Measurements from ENCODE around the gene GRIN3B. TPM values are rescaled to one million over a fixed set of nuclear protein-coding genes. Genes with fewer than 3 reads are reported as not detected.

Gene GRIN3B
- total RNA-seq, 1 donor from 2014 or later: 8.3 TPM

DNA sequence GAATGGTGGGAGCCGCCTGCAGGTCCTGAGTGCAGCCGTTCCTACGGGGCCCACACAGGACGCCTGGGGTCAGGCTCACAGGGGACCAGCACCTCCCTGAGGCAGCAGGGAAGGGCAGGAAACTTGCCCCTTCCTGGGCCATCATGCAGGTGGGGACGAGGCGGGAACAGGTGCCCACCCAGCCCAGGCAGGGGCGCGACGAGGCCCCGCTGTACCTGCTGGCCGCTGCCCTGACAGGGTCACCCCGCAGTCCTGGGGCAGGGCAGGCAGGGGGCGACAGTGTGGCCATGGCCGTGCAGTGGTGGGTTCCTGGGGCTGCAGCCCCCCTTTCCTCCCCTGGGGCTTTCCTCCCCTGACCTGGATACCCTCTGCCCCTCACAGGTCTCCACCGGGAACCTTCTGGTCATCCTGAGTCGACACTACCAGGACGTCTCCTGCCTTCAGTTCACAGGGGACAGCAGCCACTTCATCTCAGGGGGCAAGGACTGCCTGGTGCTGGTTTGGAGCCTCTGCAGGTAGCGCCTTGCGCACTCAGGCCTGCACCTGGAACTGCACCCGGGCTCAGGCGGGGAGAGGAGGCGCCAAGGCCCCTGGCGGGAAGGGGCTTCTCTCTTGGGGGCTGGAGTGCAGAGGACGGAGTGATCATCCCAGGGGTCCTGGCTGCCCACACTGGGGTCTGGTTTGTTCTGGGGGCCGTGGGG is 10.7 kb upstream of the GRIN3B start:
- no peak for DNase-seq (ENCODE audit: extremely low read depth, low read depth, low spot score)

DNA sequence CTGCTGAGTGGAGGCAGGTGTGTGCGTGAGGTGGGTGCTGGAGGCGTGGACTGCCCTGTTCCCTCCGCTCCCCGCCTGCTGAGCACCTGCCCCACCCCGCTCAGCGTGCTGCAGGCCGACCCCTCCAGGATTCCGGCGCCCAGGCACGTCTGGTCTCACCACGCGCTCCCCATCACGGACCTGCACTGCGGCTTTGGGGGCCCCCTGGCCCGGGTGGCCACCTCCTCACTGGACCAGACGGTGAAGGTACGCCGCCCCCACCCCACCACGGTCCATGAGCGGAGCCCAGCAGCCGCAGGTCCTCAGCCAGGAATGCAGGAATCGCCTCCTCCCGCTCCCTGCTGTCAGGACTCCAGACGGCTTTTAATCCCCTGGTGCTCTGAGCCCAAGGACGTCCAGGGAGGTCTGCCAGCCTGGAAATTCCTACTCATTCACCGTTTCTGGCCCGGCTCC is 10.1 kb upstream of the GRIN3B start:
- no peak for DNase-seq (ENCODE audit: extremely low read depth, low read depth, low spot score)

DNA sequence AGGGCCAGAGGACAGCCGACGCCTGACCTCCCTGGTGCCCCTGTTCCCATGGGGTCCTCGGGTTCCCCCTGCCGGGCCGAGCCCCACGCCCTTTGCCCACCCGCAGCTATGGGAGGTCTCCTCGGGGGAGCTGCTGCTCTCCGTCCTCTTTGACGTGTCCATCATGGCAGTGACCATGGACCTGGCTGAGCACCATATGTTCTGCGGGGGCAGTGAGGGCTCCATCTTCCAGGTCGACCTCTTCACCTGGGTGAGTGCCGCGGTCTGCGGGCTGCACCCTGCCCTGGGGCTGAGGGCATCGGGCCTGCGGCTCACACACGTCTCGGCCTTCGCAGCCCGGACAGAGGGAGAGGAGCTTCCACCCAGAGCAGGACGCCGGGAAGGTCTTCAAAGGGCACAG is 9.5 kb upstream of the GRIN3B start:
- no peak for DNase-seq (ENCODE audit: extremely low read depth, low read depth, low spot score)

DNA sequence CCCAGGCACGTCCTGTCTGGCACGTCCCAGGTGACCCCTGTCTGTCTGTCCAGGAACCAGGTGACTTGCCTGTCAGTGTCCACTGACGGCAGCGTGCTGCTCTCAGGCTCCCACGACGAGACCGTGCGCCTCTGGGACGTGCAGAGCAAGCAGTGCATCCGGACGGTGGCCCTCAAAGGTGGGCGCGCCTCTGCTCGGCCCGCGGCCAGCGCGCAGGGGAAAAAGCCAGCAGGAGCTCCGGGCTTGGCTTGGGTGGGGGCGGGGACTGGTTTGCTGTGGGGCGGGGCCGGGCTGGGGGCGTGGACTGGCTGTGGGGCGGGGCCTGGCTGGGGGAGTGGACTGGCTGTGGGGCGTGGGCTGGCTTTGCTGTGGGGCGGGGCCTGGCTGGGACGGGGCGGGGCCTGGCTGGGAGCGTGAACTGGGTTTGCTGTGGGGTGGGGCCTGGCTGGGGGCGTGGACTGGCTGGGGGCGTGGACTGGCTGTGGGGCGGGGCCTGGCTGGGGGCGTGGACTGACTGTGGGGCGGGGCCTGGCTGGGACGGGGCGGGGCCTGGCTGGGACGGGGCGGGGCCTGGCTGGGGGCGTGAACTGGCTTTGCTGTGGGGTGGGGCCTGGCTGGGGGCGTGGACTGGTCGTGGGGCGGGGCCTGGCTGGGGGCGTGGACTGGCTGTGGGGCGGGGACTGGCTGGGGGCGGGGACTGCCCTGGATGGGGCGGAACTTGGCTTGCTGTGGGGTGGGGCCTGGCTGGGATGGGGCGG is 8.9 kb upstream of the GRIN3B start:
- DNase-seq (ENCODE audit: extremely low read depth, low read depth, low spot score): no peak

DNA sequence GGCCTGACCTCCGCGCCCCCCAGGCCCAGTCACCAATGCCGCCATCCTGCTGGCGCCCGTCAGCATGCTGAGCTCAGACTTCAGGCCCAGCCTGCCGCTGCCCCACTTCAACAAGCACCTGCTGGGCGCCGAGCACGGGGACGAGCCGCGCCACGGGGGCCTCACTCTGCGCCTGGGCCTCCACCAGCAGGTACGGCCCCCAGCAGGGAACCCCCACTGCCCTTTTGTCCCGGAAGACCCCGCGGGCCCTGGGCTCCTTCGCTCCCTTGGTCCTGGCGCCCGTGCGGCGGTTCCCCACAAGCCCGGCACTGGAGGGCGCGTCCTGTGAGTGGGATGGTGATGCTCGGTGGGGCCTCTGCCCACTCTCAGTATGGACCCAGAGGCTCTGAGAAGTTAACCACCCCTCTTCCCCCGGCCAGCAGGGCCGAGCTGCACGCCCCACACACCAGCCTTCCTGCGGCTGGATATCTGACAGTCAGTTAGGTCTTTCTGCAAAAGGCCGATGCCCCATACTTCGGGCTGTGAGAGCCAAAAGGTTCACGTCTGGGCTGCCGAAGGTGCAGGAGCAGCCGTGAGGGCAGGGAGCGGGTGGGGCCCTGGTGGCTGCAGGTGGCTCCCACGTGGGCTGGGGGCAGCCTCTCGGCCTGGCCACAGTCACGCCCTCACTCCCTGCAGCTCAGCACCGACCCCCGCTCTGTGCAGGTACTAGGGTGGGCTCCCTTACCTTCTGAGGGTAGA is 8.1 kb upstream of the GRIN3B start:
- no peak for DNase-seq (ENCODE audit: extremely low read depth, low read depth, low spot score)

DNA sequence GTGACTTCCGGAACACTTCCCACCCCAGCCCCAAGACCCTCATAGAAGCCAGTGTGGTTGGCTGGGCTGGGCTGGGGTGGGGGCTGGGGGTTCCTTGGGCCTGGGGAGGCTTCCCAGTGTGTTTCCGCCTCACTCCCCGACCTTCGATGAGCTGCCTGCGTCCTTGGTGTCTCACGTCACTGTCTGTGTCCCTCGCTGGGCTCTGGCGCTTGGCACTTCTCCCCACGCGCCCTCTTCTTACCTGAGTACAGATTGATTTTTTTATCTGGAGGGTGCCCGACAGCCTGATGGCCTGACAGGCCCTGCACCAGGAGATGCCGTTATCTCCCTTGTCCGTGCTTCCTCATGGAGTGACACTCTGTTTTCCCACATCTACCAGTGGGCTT is 7.6 kb upstream of the GRIN3B start:
- DNase-seq (ENCODE audit: extremely low read depth, low read depth, low spot score): no peak

DNA sequence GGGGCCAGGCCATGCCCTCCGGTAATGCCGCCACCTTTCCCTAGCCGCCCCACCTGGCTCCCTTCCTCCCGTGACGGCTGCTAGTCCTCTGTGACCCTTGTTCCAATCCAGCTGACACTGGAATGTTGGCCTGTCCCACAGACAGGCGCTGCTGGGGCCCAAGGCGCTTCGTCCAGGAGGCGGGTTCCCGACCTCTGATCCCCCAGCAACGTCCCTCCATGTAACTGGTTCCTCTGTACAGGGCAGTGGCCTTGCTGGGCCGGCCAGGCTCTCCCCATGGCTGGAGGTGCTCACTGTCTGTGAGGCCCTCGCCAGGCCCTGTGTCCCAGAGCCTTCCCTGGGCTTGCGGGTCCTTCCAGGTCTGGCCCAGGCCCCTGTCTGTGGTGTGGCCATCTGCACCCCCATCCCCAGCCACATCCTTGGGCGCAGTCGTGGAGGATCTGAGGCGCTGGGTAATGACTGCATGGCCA is 6.8 kb upstream of the GRIN3B start:
- DNase-seq (ENCODE audit: extremely low read depth, low read depth, low spot score): no peak

DNA sequence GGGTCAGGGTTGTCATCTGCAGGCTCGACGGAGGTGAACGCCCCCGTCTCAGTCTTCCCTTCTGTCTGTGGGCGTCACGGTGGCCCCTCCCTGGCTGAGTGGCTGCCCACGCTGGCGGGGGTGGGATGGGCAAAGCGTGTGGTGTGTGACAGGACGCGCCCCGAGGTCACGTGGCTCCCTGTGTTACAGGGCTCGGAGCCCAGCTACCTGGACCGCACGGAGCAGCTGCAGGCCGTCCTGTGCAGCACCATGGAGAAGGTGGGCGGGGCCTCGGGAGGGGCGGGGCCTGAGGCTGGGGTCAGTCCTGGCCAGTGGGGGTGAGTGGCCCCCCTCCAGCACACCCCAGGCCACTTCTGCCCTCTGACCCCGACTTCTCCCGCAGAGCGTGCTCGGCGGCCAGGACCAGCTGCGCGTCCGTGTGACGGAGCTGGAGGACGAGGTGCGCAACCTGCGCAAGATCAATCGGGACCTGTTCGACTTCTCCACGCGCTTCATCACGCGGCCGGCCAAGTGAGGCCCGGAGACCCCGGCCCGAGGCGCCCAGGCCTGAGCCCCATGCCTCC is 6.3 kb upstream of the GRIN3B start:
- DNase-seq (ENCODE audit: extremely low read depth, low read depth, low spot score): no peak

DNA sequence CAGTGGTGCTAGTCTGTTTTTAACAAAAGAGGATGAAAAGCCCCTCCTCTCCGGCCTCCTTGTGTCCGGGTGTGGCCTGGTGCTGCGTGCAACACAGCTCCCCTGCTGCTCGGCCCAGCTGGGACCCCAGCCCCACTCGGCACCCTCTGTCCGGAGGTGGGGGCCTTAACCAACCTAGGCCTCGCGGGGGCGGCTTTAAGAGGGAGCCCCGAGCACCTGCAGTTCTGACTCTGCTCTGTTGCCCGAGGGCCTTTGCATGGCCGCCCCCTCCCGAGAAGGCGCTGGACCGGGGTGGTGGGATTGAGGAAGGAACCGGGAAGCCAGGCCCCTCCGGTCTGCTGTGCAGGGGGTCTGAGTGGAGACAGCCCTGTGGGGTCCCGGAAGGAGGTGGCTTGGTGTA is 5.7 kb upstream of the GRIN3B start:
- no peak for DNase-seq (ENCODE audit: extremely low read depth, low read depth, low spot score)

DNA sequence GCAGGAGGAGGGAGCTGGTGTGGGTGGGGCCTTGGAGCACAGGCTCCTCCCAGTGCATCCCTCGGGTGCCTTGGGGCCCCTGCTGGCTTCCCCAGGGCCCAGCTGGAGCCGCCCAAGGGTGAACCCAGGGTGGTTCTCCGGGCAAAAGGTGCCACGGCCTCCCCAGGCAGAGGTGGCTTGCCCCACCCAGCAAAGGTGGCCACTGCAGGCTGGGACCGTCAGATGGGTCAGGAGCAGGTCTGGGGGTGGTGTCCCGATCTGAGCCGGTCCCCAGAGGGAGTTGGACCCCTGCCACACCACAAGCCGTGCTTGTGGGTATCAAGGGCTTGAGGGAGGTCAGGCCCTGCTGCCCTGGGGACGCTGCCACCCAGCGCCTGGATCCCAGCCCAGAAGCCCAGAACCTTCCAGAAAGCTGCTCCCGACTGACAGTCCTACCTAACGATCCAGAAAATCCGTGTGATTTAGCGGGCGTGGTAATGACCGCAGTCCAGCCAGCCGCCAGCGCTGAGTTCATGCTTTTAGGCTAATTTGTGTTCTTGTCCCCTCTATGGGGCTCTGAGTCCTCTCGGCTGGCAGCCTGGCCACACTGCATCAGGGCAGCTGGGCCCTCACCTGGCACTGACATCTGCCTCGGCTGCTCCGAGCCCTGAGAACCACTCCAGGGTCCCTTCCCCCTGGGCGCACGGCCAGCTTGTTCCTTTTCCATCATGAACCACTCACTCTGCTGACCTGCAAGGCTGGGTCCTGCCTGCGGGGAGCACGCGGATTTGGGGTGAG is 5.0 kb upstream of the GRIN3B start:
- no peak for DNase-seq (ENCODE audit: extremely low read depth, low read depth, low spot score)

DNA sequence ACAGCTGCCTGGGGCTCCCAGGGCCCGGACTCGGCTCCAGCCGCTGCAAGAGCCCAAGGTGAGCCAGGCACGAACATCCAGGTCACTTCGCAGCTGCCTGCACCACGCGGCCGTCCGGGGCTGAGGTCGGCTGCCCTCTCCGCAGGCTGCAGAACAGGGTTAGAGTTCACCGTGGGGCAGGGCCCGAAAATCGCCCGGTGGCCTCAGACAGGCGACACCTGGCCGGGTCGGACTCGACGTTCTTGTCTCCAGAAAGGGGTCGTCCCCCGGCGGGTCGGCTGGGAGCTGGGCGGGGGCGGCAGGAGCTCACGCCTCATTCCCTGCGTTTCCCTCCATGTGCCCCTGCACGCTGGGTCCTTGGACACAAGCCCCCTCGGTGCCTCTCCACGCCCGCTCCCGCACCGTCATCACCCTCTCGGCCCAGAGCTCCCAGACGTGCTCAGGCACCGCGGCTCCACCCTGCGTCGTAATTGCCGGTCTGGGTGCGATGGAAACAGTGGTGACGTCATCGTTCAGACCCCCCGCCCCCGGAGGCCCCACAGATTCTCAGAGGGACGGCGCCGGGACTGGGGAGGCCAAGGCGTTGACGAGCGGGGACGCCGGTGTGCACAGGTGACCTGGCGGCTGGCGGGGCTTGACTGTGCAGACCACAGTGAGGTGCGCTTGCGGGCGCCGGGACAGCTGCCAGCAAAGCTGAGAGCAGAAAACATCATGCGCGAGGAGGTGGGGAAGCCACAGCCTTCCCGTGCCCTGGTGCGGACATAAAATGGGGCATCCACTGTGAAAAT is 4.0 kb upstream of the GRIN3B start:
- DNase-seq (ENCODE audit: extremely low read depth, low read depth, low spot score): no peak

DNA sequence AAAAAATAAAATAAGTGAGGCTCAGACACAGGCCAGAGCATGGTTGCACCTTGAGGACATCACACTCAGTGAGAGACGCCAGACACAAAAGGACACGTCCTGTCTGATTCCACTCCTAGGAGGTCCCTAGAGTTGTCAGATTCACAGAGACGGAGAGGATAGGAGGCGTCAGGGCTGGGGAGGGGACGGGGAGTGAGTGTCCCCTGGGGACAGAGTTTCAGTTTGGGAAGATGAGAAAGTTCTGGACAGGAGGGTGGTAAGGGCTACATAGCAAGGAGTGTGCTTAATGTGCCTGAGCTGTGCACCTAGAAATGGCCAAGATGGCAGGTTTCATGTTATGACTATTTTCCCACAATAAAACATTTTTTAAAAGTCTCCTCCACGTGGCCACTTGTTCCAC is 2.2 kb upstream of the GRIN3B start:
- DNase-seq (ENCODE audit: extremely low read depth, low read depth, low spot score): no peak

DNA sequence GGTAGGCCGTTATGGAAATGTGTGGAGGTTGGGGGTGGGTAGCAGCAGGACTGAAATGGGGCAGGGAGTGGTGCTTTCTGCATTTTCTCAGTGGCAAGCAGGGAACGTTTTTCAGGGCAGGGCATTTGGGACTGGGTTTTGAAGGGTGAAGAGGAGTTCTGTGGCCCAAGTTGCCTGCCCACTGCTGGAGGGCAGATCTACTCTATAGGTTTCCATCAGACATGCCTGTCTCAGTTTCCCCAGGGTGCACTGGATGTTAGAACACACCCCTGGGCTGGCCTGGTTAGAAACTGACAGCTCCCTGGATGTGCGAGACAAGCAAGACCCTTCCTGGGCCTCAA is 870 bp upstream of the GRIN3B start:
- DNase-seq (ENCODE audit: extremely low read depth, low read depth, low spot score): no peak

DNA sequence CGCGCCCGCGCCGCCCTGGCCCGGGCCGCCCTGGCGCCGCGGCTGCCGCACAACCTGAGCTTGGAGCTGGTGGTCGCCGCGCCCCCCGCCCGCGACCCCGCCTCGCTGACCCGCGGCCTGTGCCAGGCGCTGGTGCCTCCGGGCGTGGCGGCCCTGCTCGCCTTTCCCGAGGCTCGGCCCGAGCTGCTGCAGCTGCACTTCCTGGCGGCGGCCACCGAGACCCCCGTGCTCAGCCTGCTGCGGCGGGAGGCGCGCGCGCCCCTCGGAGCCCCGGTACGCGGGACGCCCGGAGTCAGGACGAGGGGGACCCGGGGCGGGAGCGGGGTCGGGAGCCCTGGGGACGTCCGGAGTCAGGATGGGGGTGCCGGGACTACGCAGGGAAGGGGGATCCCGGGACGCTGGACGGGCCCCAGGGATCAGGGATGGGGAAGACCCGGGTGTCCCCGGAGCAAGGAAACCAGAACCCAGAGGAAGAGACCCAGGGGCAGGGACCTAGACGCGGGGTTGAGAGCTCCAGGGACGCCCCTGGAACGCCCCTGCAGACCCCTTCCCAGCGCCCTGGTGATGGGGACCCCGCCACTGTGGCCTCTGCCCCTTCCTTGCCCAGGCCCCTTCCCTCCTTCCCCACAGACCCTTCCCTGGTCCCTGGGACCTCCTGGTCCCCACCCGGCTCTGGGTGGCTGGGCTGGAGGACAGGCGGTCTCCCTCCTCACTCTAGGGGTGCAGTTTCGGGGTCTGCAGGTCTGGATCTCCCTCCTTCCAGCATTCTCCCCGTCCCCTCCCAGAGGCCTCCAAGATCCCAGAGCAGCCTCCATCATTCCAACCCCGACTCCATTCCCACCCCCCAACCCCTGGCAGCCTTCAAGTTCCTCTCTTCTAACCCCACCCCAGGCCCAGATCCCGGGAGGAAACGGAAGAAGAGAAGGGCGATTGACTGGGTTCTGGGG is 645 bp downstream of the GRIN3B start:
- DNase-seq (ENCODE audit: extremely low read depth, low read depth, low spot score): no peak

DNA sequence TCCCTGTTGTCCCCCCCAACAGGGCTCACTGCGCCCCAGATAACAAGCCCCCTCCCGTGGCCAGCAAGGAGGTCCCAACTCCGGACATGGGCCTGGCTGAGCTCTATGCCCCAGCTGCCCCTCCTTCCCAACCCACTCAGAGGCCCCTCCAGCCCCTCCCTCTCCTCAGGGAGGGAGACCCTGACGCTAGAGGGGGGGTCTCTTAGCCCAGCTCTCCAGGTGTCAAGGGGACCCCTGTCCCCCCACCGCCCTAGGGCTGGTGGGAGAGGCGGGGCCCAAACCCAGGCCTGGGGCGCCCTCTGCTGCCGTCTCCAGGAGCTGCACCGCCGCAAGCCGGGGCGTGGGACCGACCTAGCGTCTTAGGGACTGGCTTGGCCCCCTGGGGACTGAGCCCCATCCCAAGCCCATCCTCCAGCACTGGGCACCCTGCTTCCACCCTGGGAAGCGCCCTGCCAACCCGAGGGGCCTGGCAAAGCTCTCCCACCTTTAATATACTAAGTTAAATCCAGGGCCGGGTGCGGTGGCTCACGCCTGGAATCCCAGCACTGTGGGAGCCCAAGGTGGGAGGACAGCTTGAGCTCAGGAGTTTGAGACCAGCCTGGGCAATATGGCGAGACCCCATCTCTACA is 1.4 kb downstream of the GRIN3B start:
- no peak for DNase-seq (ENCODE audit: extremely low read depth, low read depth, low spot score)

DNA sequence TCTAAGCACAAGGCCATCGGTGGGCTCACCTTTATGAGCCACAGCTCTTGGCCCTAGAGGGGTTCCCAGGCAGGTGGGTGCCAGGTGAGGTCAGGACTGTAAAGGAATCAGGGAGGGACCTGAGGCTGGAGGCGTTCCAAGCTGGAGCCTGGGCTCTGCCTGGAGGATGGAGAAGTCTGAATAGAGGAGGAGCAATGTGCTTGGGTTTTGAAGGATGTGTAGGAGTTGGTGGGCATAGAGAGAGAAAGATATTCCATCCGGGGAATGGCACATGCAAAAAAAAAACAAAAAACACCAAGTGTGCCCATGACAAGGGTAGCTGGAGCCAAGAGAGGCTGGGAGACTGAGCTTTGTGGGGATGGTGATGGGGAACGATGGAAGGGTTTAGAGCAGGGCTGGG is 2.4 kb downstream of the GRIN3B start:
- no peak for DNase-seq (ENCODE audit: extremely low read depth, low read depth, low spot score)

DNA sequence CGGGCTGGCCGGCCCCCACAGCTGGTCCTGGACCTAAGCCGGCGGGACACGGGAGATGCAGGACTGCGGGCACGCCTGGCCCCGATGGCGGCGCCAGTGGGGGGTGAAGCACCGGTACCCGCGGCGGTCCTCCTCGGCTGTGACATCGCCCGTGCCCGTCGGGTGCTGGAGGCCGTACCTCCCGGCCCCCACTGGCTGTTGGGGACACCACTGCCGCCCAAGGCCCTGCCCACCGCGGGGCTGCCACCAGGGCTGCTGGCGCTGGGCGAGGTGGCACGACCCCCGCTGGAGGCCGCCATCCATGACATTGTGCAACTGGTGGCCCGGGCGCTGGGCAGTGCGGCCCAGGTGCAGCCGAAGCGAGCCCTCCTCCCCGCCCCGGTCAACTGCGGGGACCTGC is 3.1 kb downstream of the GRIN3B start:
- no peak for DNase-seq (ENCODE audit: extremely low read depth, low read depth, low spot score)

DNA sequence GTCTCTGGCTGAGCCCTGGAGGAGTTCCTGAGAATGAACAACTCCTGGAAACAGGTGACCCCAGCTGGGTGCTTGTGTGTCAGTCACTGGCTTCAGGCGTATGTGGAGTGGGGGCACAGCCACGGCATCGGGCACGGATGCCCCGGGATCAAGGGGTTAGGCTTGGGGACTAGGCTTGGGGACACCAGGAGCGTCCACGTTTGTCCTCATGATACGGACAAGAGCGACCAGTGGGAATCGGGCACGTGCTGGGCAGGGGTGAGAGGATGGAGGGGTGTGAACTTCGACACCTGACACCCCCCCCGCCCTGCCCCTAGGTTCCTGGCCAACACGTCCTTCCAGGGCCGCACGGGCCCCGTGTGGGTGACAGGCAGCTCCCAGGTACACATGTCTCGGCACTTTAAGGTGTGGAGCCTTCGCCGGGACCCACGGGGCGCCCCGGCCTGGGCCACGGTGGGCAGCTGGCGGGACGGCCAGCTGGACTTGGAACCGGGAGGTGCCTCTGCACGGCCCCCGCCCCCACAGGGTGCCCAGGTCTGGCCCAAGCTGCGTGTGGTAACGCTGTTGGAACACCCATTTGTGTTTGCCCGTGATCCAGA is 4.1 kb downstream of the GRIN3B start:
- DNase-seq (ENCODE audit: extremely low read depth, low read depth, low spot score): no peak
